Osteocyte (in vitro differentiated cells): Measurements from ENCODE around the gene PRTN3. TPM values are rescaled to one million over a fixed set of nuclear protein-coding genes. Genes with fewer than 3 reads are reported as not detected.

Experiments used
- DNase-seq: peaks from one replicate; pipeline ENCODE4 v3.0.0; 2021; ENCODE audit warnings: mixed read lengths; ENCODE audit not compliant: unreplicated experiment; ENCODE audit errors: extremely low spot score
- H3K27ac Mint-ChIP-seq: one replicate; pipeline ENCODE4 v1.8.0; 2021; ENCODE audit warnings: mild to moderate bottlenecking, mixed read lengths; ENCODE audit not compliant: unreplicated experiment
- H3K27me3 Mint-ChIP-seq: one replicate; pipeline ENCODE4 v1.8.0; 2021; ENCODE audit warnings: mixed read lengths; ENCODE audit not compliant: unreplicated experiment
- H3K36me3 Mint-ChIP-seq: one replicate; pipeline ENCODE4 v1.8.0; 2021; ENCODE audit warnings: mixed read lengths; ENCODE audit not compliant: unreplicated experiment
- H3K4me1 Mint-ChIP-seq: one replicate; pipeline ENCODE4 v1.8.0; 2021; ENCODE audit warnings: mixed read lengths; ENCODE audit not compliant: unreplicated experiment
- H3K4me3 Mint-ChIP-seq: one replicate; pipeline ENCODE4 v1.8.0; 2021; ENCODE audit warnings: mild to moderate bottlenecking, moderate library complexity, mixed read lengths; ENCODE audit not compliant: unreplicated experiment
- H3K9me3 Mint-ChIP-seq: one replicate; pipeline ENCODE4 v1.8.0; 2021; ENCODE audit warnings: mixed read lengths; ENCODE audit not compliant: unreplicated experiment
- total RNA-seq: library from RNA; stranded (reverse); gene quantifications from 2 replicates; pipeline ENCODE4 v1.2.1, GENCODE V29; 2021
- TF ChIP-seq, protein P1 (sequence below): fragments of 200-600 bp; sonication (generic); IDR thresholded peaks from 2 replicates; pipeline ENCODE4 v1.5.0; 2021; ENCODE audit warnings: antibody characterized with exemption, mild to moderate bottlenecking, moderate library complexity

Gene PRTN3
- total RNA-seq, 1 donor from 2014 or later, result not detected

- H3K4me3 Mint-ChIP-seq, result peak overlapping the region; percentile 63
Observed at GRCh38 chr19:861141-861755, 20.4 kb downstream of the PRTN3 start.

DNA sequence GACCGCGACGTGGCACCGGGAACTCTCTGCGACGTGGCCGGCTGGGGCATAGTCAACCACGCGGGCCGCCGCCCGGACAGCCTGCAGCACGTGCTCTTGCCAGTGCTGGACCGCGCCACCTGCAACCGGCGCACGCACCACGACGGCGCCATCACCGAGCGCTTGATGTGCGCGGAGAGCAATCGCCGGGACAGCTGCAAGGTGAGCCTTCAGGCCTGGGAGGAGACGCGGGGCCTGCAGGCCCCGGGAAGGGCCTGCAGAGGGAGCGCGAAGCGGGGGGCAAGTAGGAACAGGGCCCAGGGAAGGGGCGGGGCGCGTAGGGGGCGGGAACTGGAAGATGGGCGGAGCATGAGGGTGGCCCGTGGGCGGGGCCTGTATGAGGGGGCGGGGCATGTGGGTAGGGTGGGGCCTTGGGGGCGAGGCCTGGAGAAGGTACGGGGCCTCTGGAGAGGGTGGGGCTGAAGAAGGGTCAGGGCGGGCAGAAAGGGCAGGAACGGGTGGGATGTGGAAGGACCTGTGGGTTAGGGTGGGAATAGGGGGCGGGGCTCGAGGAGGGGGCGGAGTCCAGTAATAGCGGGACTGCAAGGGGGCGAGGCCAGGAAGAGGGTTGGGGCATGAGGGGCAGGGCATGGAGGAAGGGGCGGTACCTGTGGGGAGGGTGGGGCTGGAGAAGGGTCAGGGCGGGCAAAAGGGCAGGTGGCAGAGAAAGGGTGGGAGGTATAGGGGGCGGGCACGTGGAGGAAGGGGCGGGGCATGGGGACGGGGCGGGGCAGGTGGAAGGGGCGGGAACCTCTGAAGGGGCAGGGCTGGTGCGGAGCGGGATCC lies 21.2 kb downstream of the PRTN3 start:
- TF ChIP-seq, protein P1, sequence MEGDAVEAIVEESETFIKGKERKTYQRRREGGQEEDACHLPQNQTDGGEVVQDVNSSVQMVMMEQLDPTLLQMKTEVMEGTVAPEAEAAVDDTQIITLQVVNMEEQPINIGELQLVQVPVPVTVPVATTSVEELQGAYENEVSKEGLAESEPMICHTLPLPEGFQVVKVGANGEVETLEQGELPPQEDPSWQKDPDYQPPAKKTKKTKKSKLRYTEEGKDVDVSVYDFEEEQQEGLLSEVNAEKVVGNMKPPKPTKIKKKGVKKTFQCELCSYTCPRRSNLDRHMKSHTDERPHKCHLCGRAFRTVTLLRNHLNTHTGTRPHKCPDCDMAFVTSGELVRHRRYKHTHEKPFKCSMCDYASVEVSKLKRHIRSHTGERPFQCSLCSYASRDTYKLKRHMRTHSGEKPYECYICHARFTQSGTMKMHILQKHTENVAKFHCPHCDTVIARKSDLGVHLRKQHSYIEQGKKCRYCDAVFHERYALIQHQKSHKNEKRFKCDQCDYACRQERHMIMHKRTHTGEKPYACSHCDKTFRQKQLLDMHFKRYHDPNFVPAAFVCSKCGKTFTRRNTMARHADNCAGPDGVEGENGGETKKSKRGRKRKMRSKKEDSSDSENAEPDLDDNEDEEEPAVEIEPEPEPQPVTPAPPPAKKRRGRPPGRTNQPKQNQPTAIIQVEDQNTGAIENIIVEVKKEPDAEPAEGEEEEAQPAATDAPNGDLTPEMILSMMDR, result peak; percentile 13
- Mint-ChIP-seq H3K27me3 (no peaks in the 10 kb centered on the region), H3K9me3 (no peaks in the 10 kb centered on the region), H3K4me1 (peaks cover 39% of the 10 kb centered on the region), H3K27ac (peak overlapping the region; percentile 44), H3K36me3 (no peaks in the 10 kb centered on the region), H3K4me3 (peak overlapping the region; percentile 50)
- DNase-seq, result peak; percentile 84

More at GRCh38 chr19:861141-861755, 20.4 kb downstream of the PRTN3 start:
- no peak for DNase-seq
- TF ChIP-seq, protein P1, result no peak
- no peak overlapping the region for H3K27ac Mint-ChIP-seq
- H3K4me1 Mint-ChIP-seq, result peaks cover 36% of the 10 kb centered on the region
- H3K36me3 Mint-ChIP-seq, result no peaks in the 10 kb centered on the region
- H3K9me3 Mint-ChIP-seq, result no peaks in the 10 kb centered on the region
- no peaks in the 10 kb centered on the region for H3K27me3 Mint-ChIP-seq

- H3K27me3 Mint-ChIP-seq, result no peaks in the 10 kb centered on the region
- H3K36me3 Mint-ChIP-seq, result peaks cover 4% of the 10 kb centered on the region
Observed at GRCh38 chr19:862581-863314, 21.9 kb downstream of the PRTN3 start.

GRCh38 chr19:863315-863620 lies 22.5 kb downstream of the PRTN3 start:
- H3K4me3 Mint-ChIP-seq, result no peak overlapping the region
- H3K4me1 Mint-ChIP-seq, result peaks cover 52% of the 10 kb centered on the region
- H3K27ac Mint-ChIP-seq, result no peak overlapping the region
- TF ChIP-seq, protein P1, result no peak
- H3K27me3 Mint-ChIP-seq, result no peaks in the 10 kb centered on the region
- peaks cover 4% of the 10 kb centered on the region for H3K36me3 Mint-ChIP-seq
- H3K9me3 Mint-ChIP-seq, result no peaks in the 10 kb centered on the region
- DNase-seq, result no peak

More at GRCh38 chr19:862581-863314, 21.9 kb downstream of the PRTN3 start:
- Mint-ChIP-seq H3K9me3 (no peaks in the 10 kb centered on the region), H3K27ac (peak overlapping the region; percentile 44), H3K4me3 (no peak overlapping the region), H3K4me1 (peaks cover 47% of the 10 kb centered on the region)
- TF ChIP-seq, protein P1, result no peak
- DNase-seq, result peak; percentile 88
